ENCODE measurements around the gene TTC16. TPM values are rescaled to one million over a fixed set of nuclear protein-coding genes. Genes with fewer than 3 reads are reported as not detected.
A peak's percentile ranks its signal among the peaks of the same experiment; 100 is the strongest.

Gene TTC16
- total RNA-seq, 2 experiments from 2014 or later = 1.2 to 5.2 TPM

- H3K4me1 Mint-ChIP-seq = peaks cover 33% of the 10 kb centered on the region
- no peak for DNase-seq
- CTCF ChIA-PET = interaction anchor here (1.1 to 4.2 kb wide), 7 partner anchors 13 to 205 kb away, joined by 3 to 30 read pairs (median 3); partner anchors contain the start of genes STXBP1 and TOR2A
- no peak for ATAC-seq
- H3K36me3 Mint-ChIP-seq = no peaks in the 10 kb centered on the region
- H3K4me3 Mint-ChIP-seq = peak overlapping the region; percentile 93
- H3K9me3 Mint-ChIP-seq (ENCODE audit: low read depth) = no peaks in the 10 kb centered on the region
- H3K27ac Mint-ChIP-seq = peak overlapping the region; percentile 90
- H3K27me3 Mint-ChIP-seq = no peaks in the 10 kb centered on the region
These were observed 533 bp downstream of the TTC16 start for GRCh38 chr9:127716412-127716811.

- no peak overlapping the region for H3K4me3 Mint-ChIP-seq
- H3K9me3 Mint-ChIP-seq (ENCODE audit: low read depth) = no peaks in the 10 kb centered on the region
- no peak for DNase-seq
- H3K27ac Mint-ChIP-seq = no peak overlapping the region
- no peaks in the 10 kb centered on the region for H3K27me3 Mint-ChIP-seq
- peaks cover 32% of the 10 kb centered on the region for H3K4me1 Mint-ChIP-seq
- no peak for ATAC-seq
- no peaks in the 10 kb centered on the region for H3K36me3 Mint-ChIP-seq
- CTCF ChIA-PET = interaction anchor here (1.2 to 4.2 kb wide), 2 partner anchors 17 to 139 kb away, joined by 3 to 30 read pairs; partner anchors contain the start of gene TOR2A
These were observed 1.9 kb downstream of the TTC16 start for GRCh38 chr9:127717766-127718165.

- Mint-ChIP-seq H3K36me3 (no peaks in the 10 kb centered on the region), H3K27ac (peak overlapping the region; percentile 86), H3K4me1 (peaks cover 28% of the 10 kb centered on the region), H3K9me3 (ENCODE audit: low read depth) (no peaks in the 10 kb centered on the region), H3K27me3 (no peaks in the 10 kb centered on the region), H3K4me3 (peak overlapping the region; percentile 32)
- CTCF ChIA-PET = interaction anchor here (1.2 to 4.1 kb wide), 2 partner anchors 15 to 216 kb away, joined by 3 to 25 read pairs; partner anchors contain the start of gene TOR2A
- ATAC-seq = no peak
- peak; percentile 58 for DNase-seq
These were observed 4.4 kb downstream of the TTC16 start for GRCh38 chr9:127720031-127720864.

DNA sequence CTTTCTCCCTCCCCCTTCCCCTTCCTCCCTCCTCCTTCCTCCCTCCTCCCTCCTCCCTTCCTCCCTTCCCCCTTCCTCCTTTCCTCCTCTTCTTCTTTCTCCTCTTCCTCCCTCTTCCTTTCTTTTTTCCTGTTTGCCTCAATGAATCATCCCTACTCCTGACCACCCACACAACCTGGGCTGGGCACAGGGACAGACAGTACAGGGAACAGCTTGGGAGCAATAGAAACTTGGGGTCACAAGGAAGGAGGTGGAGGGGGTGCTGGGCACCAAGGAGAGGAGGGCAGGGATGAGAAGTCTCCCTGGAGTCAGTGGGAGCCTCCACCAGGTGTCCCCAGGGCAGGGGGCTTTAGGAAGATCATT lies 5.0 kb downstream of the TTC16 start:
- no peaks in the 10 kb centered on the region for H3K9me3 Mint-ChIP-seq (ENCODE audit: low read depth)
- CTCF ChIA-PET = interaction anchor here (4.1 kb wide), 1 partner anchor 14 kb away, joined by 25 read pairs; the partner anchor contains the start of gene TOR2A
- ATAC-seq = no peak

DNA sequence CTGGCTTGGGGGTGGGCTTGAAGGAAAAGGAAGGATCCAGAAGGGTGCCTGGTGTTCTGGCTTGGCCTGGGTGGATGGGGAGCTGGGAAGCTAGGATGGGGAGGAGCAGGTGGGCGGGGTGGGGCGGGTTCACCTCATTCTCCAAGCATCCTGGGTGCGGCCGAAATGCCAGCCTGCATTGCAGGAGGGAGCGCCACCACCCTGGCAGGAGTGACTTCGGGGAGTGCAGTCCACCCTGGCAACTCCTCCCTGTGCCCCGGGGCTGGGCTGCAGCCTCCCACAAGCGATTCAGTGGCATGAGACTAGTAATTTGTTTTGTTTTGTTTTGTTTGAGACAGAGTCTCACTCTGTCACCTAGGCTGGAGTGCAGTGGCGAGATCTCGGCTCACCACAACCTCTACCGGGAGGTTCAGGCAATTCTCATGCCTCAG lies 5.5 kb downstream of the TTC16 start:
- ATAC-seq = no peak
- CTCF ChIA-PET = interaction anchor here (4.1 kb wide), 1 partner anchor 13 kb away, joined by 25 read pairs; the partner anchor contains the start of gene TOR2A
- peaks cover 22% of the 10 kb centered on the region for H3K4me1 Mint-ChIP-seq
- H3K27ac Mint-ChIP-seq = peak overlapping the region; percentile 79
- no peaks in the 10 kb centered on the region for H3K9me3 Mint-ChIP-seq (ENCODE audit: low read depth)
- no peak for DNase-seq
- no peak overlapping the region for H3K4me3 Mint-ChIP-seq
- H3K27me3 Mint-ChIP-seq = no peaks in the 10 kb centered on the region
- H3K36me3 Mint-ChIP-seq = no peaks in the 10 kb centered on the region

More for the DNA sequence above, 5.0 kb downstream of the TTC16 start:
- peak overlapping the region; percentile 79 for H3K27ac Mint-ChIP-seq
- H3K4me1 Mint-ChIP-seq = peaks cover 27% of the 10 kb centered on the region
- H3K27me3 Mint-ChIP-seq = no peaks in the 10 kb centered on the region
- H3K4me3 Mint-ChIP-seq = peak overlapping the region; percentile 36
- no peak for DNase-seq
- no peaks in the 10 kb centered on the region for H3K36me3 Mint-ChIP-seq

GRCh38 chr9:127722055-127722745 lies 6.3 kb downstream of the TTC16 start:
- H3K9me3 Mint-ChIP-seq (ENCODE audit: low read depth) = no peaks in the 10 kb centered on the region
- no peaks in the 10 kb centered on the region for H3K27me3 Mint-ChIP-seq
- no peak for ATAC-seq
- DNase-seq = no peak
- no peak overlapping the region for H3K27ac Mint-ChIP-seq
- H3K4me3 Mint-ChIP-seq = no peak overlapping the region
- H3K4me1 Mint-ChIP-seq = peaks cover 22% of the 10 kb centered on the region
- no peaks in the 10 kb centered on the region for H3K36me3 Mint-ChIP-seq
- CTCF ChIA-PET = interaction anchor here (4.1 kb wide), 1 partner anchor 13 kb away, joined by 25 read pairs; the partner anchor contains the start of gene TOR2A

DNA sequence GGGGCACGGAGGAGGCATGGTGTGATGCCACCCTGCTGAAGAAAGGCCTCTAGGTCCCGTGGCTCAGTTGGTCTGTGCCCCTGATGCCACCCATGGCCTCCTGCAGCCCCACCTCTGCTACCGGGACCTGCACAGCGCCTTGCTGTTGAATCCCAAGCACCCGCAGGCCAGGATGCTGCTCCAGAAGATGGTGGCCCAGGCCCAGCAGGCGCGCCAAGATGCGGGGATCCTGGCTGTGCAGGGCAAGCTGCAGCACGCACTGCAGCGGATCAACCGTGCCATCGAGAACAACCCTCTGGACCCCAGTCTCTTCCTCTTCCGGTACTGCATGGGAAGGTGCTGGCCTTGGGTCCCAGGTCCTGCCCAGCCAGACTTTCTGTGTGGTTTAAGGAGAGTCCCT lies 7.1 kb downstream of the TTC16 start:
- ATAC-seq (no peak), DNase-seq (no peak)
- CTCF ChIA-PET = no interaction called here
- H3K36me3 Mint-ChIP-seq = no peaks in the 10 kb centered on the region
- H3K4me1 Mint-ChIP-seq = peaks cover 22% of the 10 kb centered on the region
- no peak overlapping the region for H3K4me3 Mint-ChIP-seq
- H3K27ac Mint-ChIP-seq = no peak overlapping the region
- H3K9me3 Mint-ChIP-seq (ENCODE audit: low read depth) = no peaks in the 10 kb centered on the region
- no peaks in the 10 kb centered on the region for H3K27me3 Mint-ChIP-seq

DNA sequence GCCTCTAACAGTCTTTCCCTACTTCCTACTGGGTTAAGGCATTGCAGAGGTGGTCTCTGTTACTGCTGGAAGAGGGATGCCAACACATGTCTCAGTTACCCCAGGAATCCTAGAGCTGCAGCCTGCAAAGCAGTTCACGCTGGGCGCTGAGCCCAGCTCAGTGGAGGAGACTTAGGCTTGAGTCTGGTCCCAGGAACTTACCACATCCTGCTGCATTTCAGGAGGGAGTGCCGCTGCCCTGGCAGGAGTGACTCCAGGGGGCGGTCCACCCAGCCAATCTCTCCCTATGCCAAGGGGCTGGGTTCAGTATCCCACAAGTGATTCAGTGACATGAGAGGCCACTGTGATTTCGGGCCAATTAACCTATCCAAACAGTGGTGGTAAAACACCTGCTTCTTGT lies 7.6 kb downstream of the TTC16 start:
- CTCF ChIA-PET = no interaction called here
- Mint-ChIP-seq H3K9me3 (ENCODE audit: low read depth) (no peaks in the 10 kb centered on the region), H3K4me3 (no peak overlapping the region), H3K27me3 (no peaks in the 10 kb centered on the region), H3K27ac (no peak overlapping the region), H3K4me1 (peaks cover 22% of the 10 kb centered on the region), H3K36me3 (no peaks in the 10 kb centered on the region)
- DNase-seq (no peak), ATAC-seq (no peak)

DNA sequence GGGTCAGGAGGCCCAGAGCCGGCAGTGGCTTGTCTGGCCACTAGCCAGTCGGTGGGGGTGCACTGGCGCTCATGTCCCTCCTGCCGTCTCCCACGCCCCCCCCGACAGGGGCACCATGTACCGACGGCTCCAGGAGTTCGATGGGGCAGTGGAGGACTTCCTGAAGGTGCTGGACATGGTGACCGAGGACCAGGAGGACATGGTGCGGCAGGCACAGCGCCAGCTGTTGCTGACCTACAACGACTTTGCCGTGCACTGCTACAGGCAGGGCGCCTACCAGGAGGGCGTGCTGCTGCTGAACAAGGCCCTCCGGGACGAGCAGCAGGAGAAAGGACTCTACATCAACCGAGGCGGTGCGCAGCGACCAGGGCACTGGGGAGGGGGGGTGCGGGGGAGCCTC lies 8.1 kb downstream of the TTC16 start:
- H3K9me3 Mint-ChIP-seq (ENCODE audit: low read depth) = no peaks in the 10 kb centered on the region
- CTCF ChIA-PET = interaction anchor here (1.2 to 1.6 kb wide), 2 partner anchors 11 to 24 kb away, joined by 3 to 7 read pairs; partner anchors contain the start of gene TOR2A
- ATAC-seq (no peak), DNase-seq (no peak)
- no peaks in the 10 kb centered on the region for H3K36me3 Mint-ChIP-seq
- H3K4me1 Mint-ChIP-seq = peaks cover 22% of the 10 kb centered on the region
- no peak overlapping the region for H3K27ac Mint-ChIP-seq
- H3K27me3 Mint-ChIP-seq = no peaks in the 10 kb centered on the region
- no peak overlapping the region for H3K4me3 Mint-ChIP-seq

DNA sequence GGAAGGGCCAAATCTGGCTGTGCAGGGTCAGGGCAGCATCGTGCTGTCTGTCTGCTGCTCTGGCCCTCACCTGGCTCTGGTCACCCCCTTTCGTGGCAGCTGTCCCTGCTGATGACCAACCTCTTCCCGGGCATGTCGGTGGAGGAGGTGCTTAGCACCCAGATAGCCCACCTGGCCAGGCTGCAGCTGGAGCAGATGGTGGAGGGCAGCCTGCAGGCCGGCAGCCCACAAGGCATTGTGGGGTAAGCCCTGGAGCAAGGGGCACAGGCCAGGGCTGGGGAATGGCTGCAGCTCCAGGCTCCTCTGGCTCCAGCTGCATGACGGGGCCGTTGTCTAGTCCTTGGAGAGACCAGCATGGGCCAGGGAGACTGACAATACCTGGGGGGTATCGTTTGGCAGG lies 11.0 kb downstream of the TTC16 start:
- Mint-ChIP-seq H3K4me3 (no peak overlapping the region), H3K36me3 (no peaks in the 10 kb centered on the region), H3K27me3 (no peaks in the 10 kb centered on the region), H3K4me1 (no peaks in the 10 kb centered on the region), H3K27ac (no peak overlapping the region), H3K9me3 (ENCODE audit: low read depth) (no peaks in the 10 kb centered on the region)
- CTCF ChIA-PET = no interaction called here
- DNase-seq = no peak
- ATAC-seq = no peak

- DNase-seq (no peak), ATAC-seq (no peak)
- Mint-ChIP-seq H3K27me3 (no peaks in the 10 kb centered on the region), H3K27ac (no peak overlapping the region), H3K4me1 (peaks cover 4% of the 10 kb centered on the region), H3K36me3 (peaks cover 2% of the 10 kb centered on the region), H3K4me3 (no peak overlapping the region), H3K9me3 (ENCODE audit: low read depth) (no peaks in the 10 kb centered on the region)
- CTCF ChIA-PET = interaction anchor here (0.7 to 1.8 kb wide), 4 partner anchors 13 to 146 kb away, joined by 3 to 5 read pairs (median 4); partner anchors contain the start of genes PTRH1 and TTC16
These were observed 12.9 kb downstream of the TTC16 start for GRCh38 chr9:127728808-127729207.

DNA sequence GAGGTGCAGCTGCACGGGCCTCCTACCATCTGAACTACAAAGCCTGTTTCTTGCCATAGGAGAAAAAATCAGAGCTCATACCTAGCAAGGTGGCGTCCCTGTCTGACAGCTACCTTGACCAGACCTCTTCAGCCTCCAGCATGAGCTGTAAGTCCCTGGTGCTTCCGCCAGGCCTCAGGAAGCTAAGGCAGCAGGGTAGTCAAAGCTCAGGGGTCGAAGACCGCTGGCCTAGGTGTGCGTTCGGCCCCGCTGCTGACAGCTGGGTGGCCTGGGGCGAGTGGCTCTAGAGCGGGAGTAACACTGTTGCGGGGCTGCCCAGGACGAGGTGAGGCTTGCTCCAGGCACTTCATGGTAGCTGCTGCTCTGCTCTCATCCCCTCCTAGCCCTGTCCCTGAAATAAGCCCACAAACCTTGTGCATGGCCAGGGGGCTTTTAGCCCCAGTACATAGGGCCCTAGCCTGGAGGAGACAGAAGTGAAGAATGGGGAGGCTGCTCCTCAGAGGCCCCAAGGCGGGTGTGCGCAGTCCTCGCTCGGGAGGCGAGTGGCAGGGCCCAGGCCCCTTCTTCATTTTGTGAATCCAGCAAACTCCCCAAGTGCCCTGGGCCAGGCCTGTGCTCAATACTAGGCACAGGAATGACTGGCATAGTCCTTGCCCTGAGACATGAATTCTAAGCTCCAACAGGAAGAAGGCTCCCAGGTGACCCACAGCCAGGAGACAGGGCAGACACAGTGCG lies 13.8 kb downstream of the TTC16 start:
- H3K27me3 Mint-ChIP-seq = no peaks in the 10 kb centered on the region
- H3K9me3 Mint-ChIP-seq (ENCODE audit: low read depth) = no peaks in the 10 kb centered on the region
- DNase-seq (no peak), ATAC-seq (no peak)
- peaks cover 2% of the 10 kb centered on the region for H3K36me3 Mint-ChIP-seq
- no peak overlapping the region for H3K4me3 Mint-ChIP-seq
- peaks cover 12% of the 10 kb centered on the region for H3K4me1 Mint-ChIP-seq
- no peak overlapping the region for H3K27ac Mint-ChIP-seq
- CTCF ChIA-PET = interaction anchor here (0.7 to 1.8 kb wide), 4 partner anchors 14 to 147 kb away, joined by 3 to 5 read pairs (median 4); partner anchors contain the start of genes PTRH1 and TTC16

- H3K36me3 Mint-ChIP-seq = peaks cover 2% of the 10 kb centered on the region
- DNase-seq (no peak), ATAC-seq (no peak)
- H3K9me3 Mint-ChIP-seq (ENCODE audit: low read depth) = no peaks in the 10 kb centered on the region
- H3K27ac Mint-ChIP-seq = no peak overlapping the region
- CTCF ChIA-PET = interaction anchor here (1.0 kb wide), 1 partner anchor 142 kb away, joined by 3 read pairs; no protein-coding TSS in a partner anchor
- no peaks in the 10 kb centered on the region for H3K27me3 Mint-ChIP-seq
- peaks cover 12% of the 10 kb centered on the region for H3K4me1 Mint-ChIP-seq
- H3K4me3 Mint-ChIP-seq = no peak overlapping the region
These were observed 14.4 kb downstream of the TTC16 start for GRCh38 chr9:127730262-127730661.

Measured in activated CD8-positive, alpha-beta memory T cell treated with anti-CD3 and anti-CD28 coated beads, Interleukin-2, amount 10 ng/mL, durations not matched to agents 7 days and 5 days (primary cell).